Left ventricle myocardium superior (tissue), 1 donor: ENCODE measurements around the gene NPC1. TPM values are rescaled to one million over a fixed set of nuclear protein-coding genes. Genes with fewer than 3 reads are reported as not detected.
"Not testable (repeated sequence)": the region's sequence is repeated elsewhere in the genome, so short reads cannot be mapped to it uniquely, and the experiment has no call there.

Source experiments
- ATAC-seq: fragments of 200-7000 bp; cut with Tn5 transposase; one replicate; pipeline ENCODE4 v1.9.1; 2020; ENCODE audit warnings: mild to moderate bottlenecking, moderate library complexity
- DNase-seq: peaks from one replicate; pipeline ENCODE4 v3.0.0-alpha.2; 2020
- intact Hi-C: fragments of 100-400 bp; cut with micrococcal nuclease; formaldehyde crosslinking; loops from one replicate; pipeline ENCODE4 v1.11.0; 2022
- total RNA-seq: library from RNA; stranded (reverse); fragmentation: NEBNext Ultra II Directional; extraction: Animal tissue kit (Norgen Biotek cat#: 25700); gene quantifications from one replicate; pipeline ENCODE4 v1.2.1, GENCODE V29; 2021
- donor health status: DM: no; HTN: yes; CAD: no; lungs with severe emphysema.

NPC1 gene
- total RNA-seq, 1 donor from 2014 or later: 13.3 TPM

- intact Hi-C loops, ATAC-seq, DNase-seq: not testable (repeated sequence)
Measured at GRCh38 chr18:23613091-23613475, 26.8 kb upstream of the NPC1 start.

DNA sequence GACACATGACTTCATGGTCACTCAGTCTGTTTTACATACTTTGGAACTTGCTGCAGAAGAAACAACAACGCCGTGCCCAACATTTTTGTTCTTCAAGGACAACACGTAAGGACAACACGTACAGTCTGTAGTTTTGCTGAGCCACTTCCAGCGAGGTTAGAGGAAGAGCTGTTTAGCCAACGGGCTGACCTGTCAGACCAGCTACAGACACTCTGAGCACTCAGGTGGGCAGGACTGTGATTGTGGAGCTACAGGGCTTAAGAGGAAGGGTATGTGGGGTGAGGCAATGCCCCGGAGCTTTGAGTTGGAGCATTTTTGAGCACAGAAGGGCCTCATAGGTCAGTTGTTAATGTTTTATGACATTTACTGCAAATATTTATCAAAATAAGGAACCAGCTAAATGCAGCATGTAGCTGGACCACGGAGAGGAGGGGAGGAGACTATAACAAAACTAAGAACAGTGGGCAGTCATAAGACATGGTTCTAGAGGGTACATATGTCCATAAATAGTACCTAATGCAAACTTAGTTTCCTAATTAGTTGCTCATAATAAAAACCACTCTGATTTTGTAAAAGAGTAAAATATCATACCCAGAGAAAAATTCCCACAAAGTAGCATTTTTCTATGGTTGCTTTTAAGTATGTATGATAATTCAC, 26.3 kb upstream of the NPC1 start:
- ATAC-seq (no peak), DNase-seq (no peak)
- intact Hi-C loops: no loop called here

- no peak for DNase-seq
- ATAC-seq: no peak
- intact Hi-C loops: no loop called here
Measured at GRCh38 chr18:23609390-23610023, 23.2 kb upstream of the NPC1 start.

- ATAC-seq: no peak
- intact Hi-C loops: no loop called here
- no peak for DNase-seq
Measured at GRCh38 chr18:23608211-23608610, 21.9 kb upstream of the NPC1 start.

- intact Hi-C loops: no loop called here
- ATAC-seq (no peak), DNase-seq (no peak)
Measured at GRCh38 chr18:23605941-23606340, 19.6 kb upstream of the NPC1 start.

DNA sequence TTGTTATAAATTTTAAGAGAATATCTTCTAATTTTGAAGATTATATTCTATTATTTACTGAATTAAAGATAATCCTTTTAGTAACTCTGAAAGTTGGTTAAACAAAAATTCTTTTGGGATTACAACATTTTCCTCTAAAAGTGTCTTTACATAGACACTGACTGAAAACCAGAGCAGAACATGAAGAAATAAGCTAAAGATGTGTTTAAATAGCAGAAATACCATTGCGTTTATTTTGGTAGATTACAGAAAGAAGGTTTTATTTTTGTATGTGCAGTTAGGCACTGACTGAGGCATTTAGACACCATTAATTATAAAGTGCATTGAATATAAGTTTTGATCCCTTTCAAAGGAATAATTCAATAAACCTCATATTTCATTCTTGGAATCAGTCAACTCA, 13.5 kb upstream of the NPC1 start:
- ATAC-seq (no peak), DNase-seq (no peak)
- intact Hi-C loops: no loop called here

DNA sequence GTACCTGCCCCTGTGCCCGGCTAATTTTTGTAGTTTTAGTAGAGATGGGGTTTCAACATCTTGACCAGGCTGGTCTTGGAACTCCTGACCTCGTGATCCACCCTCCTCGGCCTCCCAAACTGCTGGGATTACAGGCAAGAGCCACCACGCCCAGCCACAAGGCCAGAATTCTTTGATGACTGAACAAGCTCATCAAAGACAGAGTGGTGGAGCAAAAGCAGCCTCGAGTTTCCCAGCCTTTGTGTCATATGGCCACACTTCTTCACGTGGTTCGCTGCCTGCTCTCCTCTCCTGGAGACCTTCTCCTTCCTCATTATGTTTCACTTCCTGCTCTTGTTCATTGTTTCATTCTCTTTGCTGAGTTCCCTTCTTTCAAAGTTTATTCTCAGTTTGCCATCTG, 9.9 kb upstream of the NPC1 start:
- DNase-seq: no peak
- no peak for ATAC-seq
- intact Hi-C loops: no loop called here

DNA sequence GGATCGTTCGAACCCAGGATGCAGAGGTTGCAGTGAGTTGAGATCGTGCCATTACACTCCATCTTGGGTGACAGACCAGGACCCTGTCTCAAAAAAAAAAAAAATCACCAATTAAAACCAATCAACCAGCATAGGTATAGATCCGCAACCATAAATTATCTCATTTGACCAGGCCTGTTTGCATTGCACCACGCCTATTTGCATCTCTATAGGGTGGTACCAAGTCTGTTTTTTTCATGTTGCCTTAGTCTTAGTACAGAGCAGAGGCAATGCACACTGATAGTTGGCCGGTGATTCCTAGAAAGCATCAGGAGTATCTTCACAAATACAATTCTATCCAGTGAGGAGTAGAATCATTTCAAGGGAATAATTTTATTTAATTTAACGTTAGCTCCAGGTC, 9.3 kb upstream of the NPC1 start:
- DNase-seq (no peak), ATAC-seq (no peak)
- intact Hi-C loops: no loop called here

- intact Hi-C loops: loop anchor here (5.0 kb wide), 1 partner anchor 76 kb away; no protein-coding TSS in a partner anchor
- ATAC-seq: no peak
- DNase-seq: no peak
Measured at GRCh38 chr18:23593720-23594119, 7.4 kb upstream of the NPC1 start.

DNA sequence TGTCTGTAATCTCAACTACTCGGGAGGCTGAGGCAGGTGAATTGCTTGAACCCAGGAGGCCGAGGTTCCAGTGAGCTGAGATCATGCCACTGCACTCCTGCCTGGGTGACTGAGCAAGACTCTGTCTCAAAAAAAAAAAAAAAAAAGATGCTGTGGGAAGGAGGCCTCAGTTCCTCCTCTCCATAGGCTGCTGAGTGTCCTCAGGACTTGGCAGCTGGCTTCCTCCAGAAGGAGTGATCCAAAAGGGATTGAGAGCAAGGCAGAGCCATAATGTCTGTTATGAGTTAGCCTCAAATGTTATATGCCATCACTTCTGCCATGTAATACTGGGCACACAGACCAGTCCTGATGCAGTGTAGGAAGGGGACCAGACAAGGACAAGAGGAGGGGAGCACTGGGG, 6.6 kb upstream of the NPC1 start:
- ATAC-seq: no peak
- intact Hi-C loops: loop anchor here (5.0 kb wide), 1 partner anchor 76 kb away; no protein-coding TSS in a partner anchor
- DNase-seq: no peak

- intact Hi-C loops: loop anchor here (5.0 kb wide), 1 partner anchor 74 kb away; no protein-coding TSS in a partner anchor
- no peak for ATAC-seq
- no peak for DNase-seq
Measured at GRCh38 chr18:23591011-23591410, 4.7 kb upstream of the NPC1 start.

DNA sequence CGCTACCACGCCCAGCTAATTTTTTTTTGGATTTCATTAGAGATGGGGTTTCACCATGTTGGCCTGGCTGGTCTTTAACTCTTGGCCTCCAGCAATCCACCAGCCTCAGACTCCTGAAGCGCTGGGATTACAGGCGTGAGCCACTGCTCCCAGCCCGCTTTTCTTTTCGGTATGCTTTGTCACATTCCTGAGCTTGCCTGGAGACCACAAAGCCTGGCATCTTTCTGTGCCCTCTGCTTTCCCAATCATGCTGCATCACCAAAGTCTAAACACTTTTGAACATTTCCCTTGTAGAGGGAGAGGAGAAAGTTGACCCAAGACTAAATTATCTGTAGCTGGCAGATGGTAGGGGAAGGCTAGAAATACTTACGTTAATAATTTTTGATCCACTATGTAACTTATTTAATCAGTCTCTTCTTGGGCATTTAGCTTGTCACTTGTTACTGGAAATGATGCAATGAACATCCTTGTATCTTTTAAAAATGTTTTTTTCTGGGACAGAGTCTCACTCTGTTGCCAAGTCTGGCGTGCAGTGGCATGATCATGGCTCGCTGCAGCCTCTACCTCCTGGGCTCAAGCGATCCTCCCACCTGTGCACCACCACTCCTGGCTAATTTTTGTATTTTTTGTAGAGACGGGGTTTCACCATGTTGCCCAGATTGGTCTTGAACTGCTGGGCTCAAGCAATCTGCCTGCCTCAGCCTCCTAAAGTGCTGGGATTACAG, 2.7 kb upstream of the NPC1 start:
- no peak for ATAC-seq
- DNase-seq: no peak
- intact Hi-C loops: no loop called here

DNA sequence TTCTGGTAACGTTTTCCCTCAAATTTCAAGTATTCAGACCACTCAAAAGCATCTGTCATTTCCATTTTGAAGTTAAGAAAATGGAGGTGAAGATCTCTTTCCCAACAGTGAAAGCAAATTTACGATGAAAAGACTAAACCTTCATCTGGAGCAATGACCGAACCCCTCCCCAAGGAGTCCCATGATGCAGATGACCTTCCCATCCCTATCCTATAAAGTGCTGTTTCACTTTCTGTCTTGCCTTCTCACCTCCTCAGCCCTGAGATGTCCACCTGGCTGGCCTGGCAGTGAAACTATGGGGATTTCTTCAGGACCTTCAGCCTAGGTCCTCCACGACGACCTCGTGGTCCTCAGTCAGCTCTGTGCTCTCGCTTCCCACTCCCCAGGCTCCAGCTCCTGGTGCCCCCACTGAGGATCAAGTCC, 925 bp upstream of the NPC1 start:
- no peak for ATAC-seq
- no peak for DNase-seq
- intact Hi-C loops: no loop called here

- intact Hi-C loops: no loop called here
- no peak for DNase-seq
- no peak for ATAC-seq
Measured at GRCh38 chr18:23585897-23586248, 433 bp downstream of the NPC1 start.

DNA sequence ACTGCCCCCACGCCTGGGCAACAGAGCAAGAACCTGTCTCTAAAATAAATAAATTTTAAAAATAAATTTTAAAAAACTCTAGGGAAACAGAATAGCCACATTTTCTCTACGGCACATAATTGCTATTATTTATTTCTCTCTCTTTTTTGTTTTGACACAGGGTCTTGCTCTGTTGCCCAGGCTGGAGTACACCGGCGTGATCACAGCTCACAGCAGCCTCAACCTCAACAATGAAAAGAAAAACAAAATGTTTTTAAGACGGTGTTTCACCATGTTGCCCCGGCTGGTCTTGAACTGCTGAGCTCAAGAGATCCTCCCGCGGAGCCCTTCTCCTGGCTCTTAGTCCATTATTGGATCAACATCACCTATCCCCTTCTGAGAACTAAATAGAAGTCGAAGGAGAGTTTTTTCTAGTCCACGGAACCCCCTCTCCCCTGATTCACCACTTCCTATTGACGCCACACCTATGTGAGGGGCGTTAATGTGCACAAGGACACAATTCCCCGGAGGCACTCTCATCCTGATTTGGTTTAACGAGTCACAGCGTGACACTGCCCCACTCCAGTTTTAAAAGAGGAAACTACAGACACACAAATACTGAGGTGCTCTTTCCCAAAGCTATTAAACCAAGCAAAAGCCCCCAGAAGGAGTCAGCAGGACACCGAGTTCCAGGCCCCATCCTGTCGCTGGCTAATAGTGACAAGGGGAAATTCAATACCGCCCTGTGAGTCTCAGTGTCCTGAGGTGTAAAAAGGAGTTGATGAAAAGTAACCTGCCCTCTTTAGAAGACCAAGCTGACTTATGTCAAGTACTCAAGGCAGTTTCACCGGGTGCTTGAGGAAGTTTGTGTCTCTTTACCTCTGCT, 1.1 kb downstream of the NPC1 start:
- intact Hi-C loops: no loop called here
- ATAC-seq: no peak

DNA sequence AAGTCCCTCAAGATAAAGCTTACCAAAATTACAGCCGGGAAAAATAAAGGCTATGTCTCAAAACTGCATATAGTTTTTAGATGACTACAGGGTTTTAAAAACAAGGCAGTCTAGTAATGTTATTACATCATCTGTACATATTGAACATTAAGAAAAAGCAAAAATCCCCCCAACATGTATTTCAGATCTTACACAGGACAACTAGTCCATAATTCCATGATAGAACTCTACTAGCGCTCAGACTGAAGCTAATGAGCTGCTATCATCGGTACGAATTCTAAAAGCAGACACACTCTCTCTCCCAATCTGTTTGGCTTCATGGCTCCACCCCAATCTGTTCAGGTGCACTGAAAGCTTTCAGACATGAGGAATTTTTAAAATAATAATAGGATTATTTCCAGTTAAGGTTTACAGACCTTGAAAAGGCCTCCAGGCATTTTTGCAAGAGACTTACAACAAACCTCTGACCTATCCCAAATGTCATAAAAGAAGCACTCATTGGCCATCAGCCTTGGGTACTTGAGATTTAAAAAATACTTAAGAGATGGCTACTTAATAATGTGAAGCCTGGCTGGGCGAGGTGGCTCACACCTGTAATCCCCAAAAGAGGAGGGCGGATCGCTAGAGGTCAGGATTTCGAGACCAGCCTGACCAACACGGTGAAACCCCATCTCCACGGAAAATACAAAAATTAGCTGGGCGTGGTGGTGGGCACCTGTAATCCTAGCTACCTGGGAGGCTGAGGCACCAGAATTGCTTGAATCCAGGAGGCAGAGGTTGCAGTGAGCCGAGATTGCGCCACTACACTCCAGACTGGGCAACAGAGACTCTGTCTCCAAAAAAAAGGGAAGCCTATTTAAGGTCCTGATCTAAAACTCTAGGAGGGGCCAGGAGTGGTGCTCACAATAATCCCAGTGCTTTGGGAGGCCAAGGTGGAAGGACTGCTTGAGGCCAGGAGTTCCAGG, 2.0 kb downstream of the NPC1 start:
- intact Hi-C loops: no loop called here
- DNase-seq (no peak), ATAC-seq (no peak)

More for the DNA sequence above, 1.1 kb downstream of the NPC1 start:
- DNase-seq: no peak

DNA sequence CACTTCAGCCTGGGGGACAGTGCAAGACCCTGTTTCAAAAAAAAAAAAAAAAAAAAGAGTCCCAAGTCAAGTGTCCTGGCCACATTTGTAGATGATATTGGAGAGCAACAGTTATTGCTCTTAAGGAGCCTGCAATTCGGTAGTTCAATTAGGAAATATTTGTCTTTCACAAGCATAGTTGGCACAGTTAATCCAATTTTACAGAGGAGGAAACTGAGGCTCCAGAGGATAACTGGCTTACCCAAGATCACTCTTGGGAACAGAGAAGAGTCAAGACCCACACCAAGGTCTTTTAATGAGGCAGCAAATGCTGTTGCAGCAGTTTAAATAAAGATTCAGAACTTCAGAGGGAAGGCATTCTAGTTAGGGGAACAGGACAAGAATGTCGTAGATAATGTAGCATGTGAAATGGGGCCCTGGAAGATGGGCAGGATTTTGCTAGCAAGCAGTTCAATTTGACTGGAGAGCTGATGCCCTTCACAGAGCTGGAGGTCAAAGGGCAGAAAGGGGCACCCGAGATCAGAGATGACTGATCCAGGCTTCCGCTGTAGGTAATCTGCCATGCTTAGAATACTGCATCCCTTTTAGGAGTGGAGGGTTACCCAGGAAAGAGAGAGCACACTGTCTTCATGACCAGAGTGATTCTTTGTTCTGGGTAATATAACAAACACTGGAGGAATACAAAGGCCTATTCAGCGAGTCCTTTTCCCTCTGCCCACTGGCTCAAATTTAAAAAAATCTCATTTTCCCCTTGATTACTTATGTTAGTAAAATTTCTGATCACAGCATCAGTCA, 3.0 kb downstream of the NPC1 start:
- ATAC-seq: no peak
- DNase-seq: no peak
- intact Hi-C loops: no loop called here
